ENCODE measurements around the gene ETHE1. TPM values are rescaled to one million over a fixed set of nuclear protein-coding genes. Genes with fewer than 3 reads are reported as not detected.

The ETHE1 gene
- total RNA-seq, 3 donors from 2014 or later: 235 to 713 (median 450) TPM

- TF ChIP-seq CTCF (IDR thresholded peaks at IDR 0.05): no peak
- Histone ChIP-seq H3K9me3 (no peaks in the 10 kb centered on the region), H3K4me3 (no peak overlapping the region), H3K4me1 (ENCODE audit: low read depth) (peaks cover 7% of the 10 kb centered on the region), H3K36me3 (ENCODE audit: low read depth) (no peaks in the 10 kb centered on the region)
- ATAC-seq (no peak), DNase-seq (no peak)
- intact Hi-C loops (cut with DNase I, micrococcal nuclease): no loop called here
These were observed 56.7 kb downstream of the ETHE1 start for GRCh38 chr19:43470288-43470687.

- no peak for TF ChIP-seq CTCF (IDR thresholded peaks at IDR 0.05)
- ATAC-seq (no peak), DNase-seq (no peak)
- H3K36me3 ChIP-seq (ENCODE audit: low read depth): no peaks in the 10 kb centered on the region
- H3K4me3 ChIP-seq: no peak overlapping the region
- no peaks in the 10 kb centered on the region for H3K9me3 ChIP-seq
- H3K4me1 ChIP-seq (ENCODE audit: low read depth): peaks cover 16% of the 10 kb centered on the region
- intact Hi-C loops (cut with DNase I, micrococcal nuclease): no loop called here
These were observed 57.9 kb downstream of the ETHE1 start for GRCh38 chr19:43469160-43469480.

DNA sequence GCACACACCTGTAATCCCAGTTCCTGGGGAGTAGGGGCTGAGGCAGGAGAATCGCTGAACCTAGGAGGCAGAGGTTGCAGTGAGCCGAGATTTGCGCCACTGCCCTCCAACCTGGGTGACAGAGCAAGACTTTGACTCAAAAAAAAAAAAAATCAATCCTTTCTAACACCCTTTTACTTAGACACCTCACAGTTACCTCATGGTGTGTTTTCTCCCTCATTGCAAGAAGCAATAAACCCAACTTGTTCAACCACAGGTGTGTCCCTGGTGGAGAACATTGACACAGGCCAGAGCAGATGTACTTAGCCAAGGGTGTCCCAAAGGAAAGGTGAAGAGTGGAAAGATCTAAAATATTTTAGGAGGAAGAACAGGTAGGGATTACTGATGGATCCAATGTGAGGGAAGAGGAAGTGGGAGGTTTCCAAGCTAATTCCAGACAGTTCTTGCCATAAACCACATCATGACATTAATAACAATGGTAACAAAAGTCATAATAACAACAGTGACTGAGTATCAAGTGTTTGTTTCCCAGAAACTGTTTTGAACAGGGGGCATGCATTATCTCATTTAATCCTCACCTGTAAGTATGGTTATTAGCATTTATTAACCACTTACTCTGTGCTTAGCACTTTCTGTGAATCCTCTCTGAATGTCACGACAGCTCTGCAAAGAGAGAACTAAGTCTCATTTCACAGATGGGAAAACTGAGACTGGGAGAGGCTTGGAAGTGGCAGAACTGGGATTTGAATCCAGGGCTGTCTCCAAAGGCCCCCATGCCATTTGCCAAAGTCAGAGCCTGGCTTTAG, 58.4 kb downstream of the ETHE1 start:
- DNase-seq (no peak), ATAC-seq (no peak)
- intact Hi-C loops (cut with DNase I, micrococcal nuclease): no loop called here
- TF ChIP-seq CTCF (IDR thresholded peaks at IDR 0.05): no peak
- no peak overlapping the region for H3K4me3 ChIP-seq
- peaks cover 17% of the 10 kb centered on the region for H3K4me1 ChIP-seq (ENCODE audit: low read depth)
- no peaks in the 10 kb centered on the region for H3K36me3 ChIP-seq (ENCODE audit: low read depth)
- H3K9me3 ChIP-seq: no peaks in the 10 kb centered on the region

DNA sequence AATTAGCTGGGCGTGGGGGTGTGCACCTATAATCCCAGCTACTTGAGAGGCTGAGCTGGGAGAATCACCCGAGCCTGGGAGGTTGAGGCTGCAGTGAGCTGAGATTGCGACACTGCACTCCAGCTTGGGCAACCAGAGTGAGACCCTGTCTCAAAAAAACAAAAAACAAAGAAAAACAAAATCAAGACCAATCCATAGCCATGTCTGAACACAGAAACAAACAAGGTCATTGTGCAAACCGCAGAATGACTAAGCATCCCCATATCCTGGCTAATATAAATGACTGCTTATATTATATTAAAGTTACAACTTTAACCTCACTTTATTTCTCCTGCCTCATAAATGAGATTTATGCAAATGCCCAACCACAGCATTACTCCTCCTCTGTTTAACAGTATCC, 59.3 kb downstream of the ETHE1 start:
- no peak for ATAC-seq
- intact Hi-C loops (cut with DNase I, micrococcal nuclease): no loop called here
- Histone ChIP-seq H3K36me3 (ENCODE audit: low read depth) (no peaks in the 10 kb centered on the region), H3K9me3 (no peaks in the 10 kb centered on the region), H3K4me3 (no peak overlapping the region), H3K4me1 (ENCODE audit: low read depth) (peaks cover 23% of the 10 kb centered on the region)
- no peak for DNase-seq
- no peak for TF ChIP-seq CTCF (IDR thresholded peaks at IDR 0.05)

DNA sequence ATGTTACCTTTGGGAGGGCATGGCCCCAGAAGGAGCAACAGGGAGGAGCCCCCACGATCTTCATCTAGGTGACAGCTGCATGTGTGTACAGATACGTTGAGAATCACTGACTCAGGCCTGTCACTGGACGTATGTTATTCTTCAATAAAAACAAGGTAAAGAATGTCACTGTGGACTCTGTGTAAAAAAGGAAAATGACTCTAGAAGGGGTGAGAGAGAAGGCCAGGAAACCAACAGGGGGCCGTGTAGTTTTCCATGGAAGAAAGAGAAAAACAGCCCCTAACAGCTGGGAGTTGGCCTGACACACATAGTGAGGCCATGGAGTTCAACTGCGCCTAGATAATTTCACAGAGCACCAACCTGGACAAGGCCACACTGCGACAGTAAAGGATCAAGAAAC, 59.7 kb downstream of the ETHE1 start:
- no peaks in the 10 kb centered on the region for H3K36me3 ChIP-seq (ENCODE audit: low read depth)
- no peak for ATAC-seq
- no peak overlapping the region for H3K4me3 ChIP-seq
- no peak for TF ChIP-seq CTCF (IDR thresholded peaks at IDR 0.05)
- no peaks in the 10 kb centered on the region for H3K9me3 ChIP-seq
- intact Hi-C loops (cut with DNase I, micrococcal nuclease): no loop called here
- DNase-seq: no peak
- H3K4me1 ChIP-seq (ENCODE audit: low read depth): peaks cover 23% of the 10 kb centered on the region

GRCh38 chr19:43466793-43467192, 60.2 kb downstream of the ETHE1 start:
- DNase-seq: no peak
- Histone ChIP-seq H3K4me1 (ENCODE audit: low read depth) (peaks cover 23% of the 10 kb centered on the region), H3K9me3 (no peaks in the 10 kb centered on the region), H3K36me3 (ENCODE audit: low read depth) (no peaks in the 10 kb centered on the region), H3K4me3 (no peak overlapping the region)
- no peak for ATAC-seq
- TF ChIP-seq CTCF (IDR thresholded peaks at IDR 0.05): no peak
- intact Hi-C loops (cut with DNase I, micrococcal nuclease): no loop called here
